ENCODE measurements around the gene APOB.
A peak's percentile ranks its signal among the peaks of the same experiment; 100 is the strongest.

The APOB gene

DNA sequence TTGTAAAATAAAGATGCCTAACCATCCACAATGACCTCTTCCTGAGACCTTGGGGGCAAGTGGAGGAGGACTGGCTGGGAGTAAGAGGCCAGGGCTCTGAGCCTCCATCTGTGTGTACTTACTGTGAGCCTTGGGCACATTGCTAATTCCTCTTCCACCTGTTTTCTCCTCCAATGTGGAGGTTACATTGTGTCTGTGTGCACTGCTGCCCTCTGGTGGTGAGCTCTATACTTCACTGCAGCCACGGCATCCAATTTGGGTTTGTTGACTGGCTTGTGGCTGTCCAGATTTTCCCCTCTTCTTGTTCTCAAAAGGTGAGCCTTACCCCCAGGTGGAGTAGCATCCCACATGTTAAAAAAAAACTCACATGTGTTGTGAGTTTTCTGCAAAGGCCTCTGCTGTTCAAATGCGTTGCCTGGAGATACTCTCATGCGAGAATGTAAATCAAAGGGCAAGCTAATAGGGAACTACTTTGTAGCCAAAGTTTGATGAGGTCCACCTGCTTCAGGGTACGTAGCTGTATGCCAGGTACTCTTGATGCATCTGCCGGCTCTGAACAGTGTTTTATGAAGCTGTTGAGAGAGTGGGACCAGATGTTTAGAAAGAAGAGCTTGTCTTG is 80.8 kb downstream of the APOB start:
- Mint-ChIP-seq H3K27me3 (ENCODE audit: low read depth) (peaks cover 6% of the 10 kb centered on the region), H3K36me3 (ENCODE audit: low read depth) (no peaks in the 10 kb centered on the region), H3K9me3 (no peaks in the 10 kb centered on the region), H3K4me1 (ENCODE audit: low read depth) (no peaks in the 10 kb centered on the region), H3K4me3 (no peak overlapping the region), H3K27ac (no peak overlapping the region)
- DNase-seq (ENCODE audit: low spot score), result peak; percentile 36

DNA sequence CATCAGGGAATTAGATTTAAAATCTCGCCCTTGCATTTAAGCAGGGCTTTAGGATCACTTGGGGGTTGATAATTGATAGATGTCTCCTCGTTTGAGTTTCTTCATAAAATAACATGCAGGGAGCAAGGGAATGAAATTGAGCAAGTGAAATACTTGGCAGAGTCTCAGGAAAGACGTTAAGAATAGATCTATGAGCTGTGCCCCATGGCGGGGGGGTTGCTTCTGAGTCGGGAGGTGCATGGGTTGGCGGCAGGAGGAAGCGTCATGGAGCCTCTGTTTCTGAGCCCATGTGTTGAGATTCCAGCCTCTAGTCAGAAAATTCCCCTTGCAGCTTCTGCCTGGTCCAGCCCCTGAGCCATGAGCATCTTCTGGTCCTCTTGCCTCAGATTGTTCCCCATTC is 82.0 kb downstream of the APOB start:
- no peaks in the 10 kb centered on the region for H3K9me3 Mint-ChIP-seq
- no peak overlapping the region for H3K27ac Mint-ChIP-seq
- H3K36me3 Mint-ChIP-seq (ENCODE audit: low read depth), result no peaks in the 10 kb centered on the region
- peaks cover 4% of the 10 kb centered on the region for H3K27me3 Mint-ChIP-seq (ENCODE audit: low read depth)
- no peak overlapping the region for H3K4me3 Mint-ChIP-seq
- no peak for DNase-seq (ENCODE audit: low spot score)
- no peaks in the 10 kb centered on the region for H3K4me1 Mint-ChIP-seq (ENCODE audit: low read depth)

DNA sequence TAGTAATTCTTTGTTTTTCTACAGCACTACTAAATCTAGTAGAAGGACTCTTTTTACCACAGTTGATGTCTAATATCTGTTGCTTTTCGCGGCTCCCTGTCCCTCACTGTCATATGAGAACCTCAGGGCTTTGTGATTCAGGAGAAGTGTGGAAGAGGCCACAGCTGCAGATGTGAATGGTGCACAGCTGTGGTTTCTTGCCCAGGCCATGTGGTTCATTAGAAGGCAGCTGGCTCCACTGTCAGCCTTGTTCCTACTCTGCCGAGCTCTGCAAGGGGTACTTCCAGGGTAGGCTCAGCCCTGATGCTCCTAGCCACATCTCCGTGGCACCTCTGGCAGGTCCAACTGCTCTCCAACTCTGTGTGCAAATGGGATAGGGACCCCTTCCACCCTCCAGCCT is 83.9 kb downstream of the APOB start:
- H3K4me1 Mint-ChIP-seq (ENCODE audit: low read depth), result no peaks in the 10 kb centered on the region
- no peak overlapping the region for H3K4me3 Mint-ChIP-seq
- no peak overlapping the region for H3K27ac Mint-ChIP-seq
- no peak for DNase-seq (ENCODE audit: low spot score)
- no peaks in the 10 kb centered on the region for H3K36me3 Mint-ChIP-seq (ENCODE audit: low read depth)
- no peaks in the 10 kb centered on the region for H3K9me3 Mint-ChIP-seq
- peaks cover 4% of the 10 kb centered on the region for H3K27me3 Mint-ChIP-seq (ENCODE audit: low read depth)

DNA sequence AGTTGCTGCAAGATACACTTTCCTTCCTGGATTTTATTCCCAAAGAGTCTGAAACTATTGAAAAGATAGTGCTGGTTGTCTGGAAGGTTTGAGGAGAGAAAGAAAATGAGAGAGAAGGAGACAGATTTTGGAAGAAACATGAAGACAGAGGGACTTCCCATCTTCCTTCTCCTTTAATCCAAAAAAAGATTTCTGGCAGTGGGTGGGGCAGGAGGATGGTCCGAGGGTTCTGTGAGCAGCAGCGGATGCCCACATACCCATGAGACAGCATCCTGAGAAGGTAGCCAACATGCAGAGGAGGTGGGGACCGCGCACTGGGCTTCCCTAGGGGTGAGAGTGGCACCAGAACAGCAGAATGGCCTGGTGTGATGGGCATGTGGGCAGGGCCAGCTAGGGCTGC is 84.6 kb downstream of the APOB start:
- Mint-ChIP-seq H3K27ac (no peak overlapping the region), H3K27me3 (ENCODE audit: low read depth) (peaks cover 4% of the 10 kb centered on the region), H3K4me3 (no peak overlapping the region), H3K9me3 (no peaks in the 10 kb centered on the region), H3K36me3 (ENCODE audit: low read depth) (no peaks in the 10 kb centered on the region), H3K4me1 (ENCODE audit: low read depth) (no peaks in the 10 kb centered on the region)
- DNase-seq (ENCODE audit: low spot score), result no peak

DNA sequence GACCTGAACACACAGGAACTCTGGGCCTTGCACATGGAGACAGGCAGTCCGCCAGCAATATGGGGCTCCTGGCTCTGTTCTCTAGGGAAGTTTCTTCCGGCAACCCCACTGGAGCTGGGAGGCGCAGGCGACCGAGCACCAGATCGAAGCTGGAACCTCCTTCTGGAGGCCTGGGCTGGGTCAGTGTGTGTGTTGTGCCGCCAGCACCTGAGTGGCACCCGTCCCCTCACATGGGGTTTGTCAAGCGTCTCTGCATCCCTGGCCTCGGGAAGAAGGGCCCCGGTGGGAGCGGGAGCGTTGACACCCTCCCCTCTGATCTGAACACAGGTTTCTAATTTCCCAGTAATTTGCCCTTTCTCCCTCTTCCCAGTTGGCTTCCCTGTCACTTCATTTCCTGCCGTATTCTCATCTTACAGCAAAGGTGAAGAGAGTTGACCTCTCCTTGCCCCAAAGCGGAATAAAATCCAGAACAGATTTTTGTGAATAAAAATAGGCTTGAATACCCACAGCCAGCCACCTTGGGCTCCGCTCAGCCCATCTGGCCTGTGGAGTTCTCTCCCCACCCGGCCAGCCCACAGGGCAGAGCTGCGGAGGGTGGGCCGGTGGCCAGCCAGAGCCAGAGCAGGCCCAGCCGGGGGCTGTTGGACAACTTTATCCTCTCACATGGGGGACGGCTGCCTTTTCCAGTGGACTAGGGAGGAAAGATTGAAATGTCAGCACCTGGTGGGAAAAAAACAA is 85.9 kb downstream of the APOB start:
- H3K27me3 Mint-ChIP-seq (ENCODE audit: low read depth), result peaks cover 3% of the 10 kb centered on the region
- no peaks in the 10 kb centered on the region for H3K36me3 Mint-ChIP-seq (ENCODE audit: low read depth)
- H3K27ac Mint-ChIP-seq, result no peak overlapping the region
- H3K9me3 Mint-ChIP-seq, result no peaks in the 10 kb centered on the region
- H3K4me1 Mint-ChIP-seq (ENCODE audit: low read depth), result no peaks in the 10 kb centered on the region
- DNase-seq (ENCODE audit: low spot score), result no peak
- no peak overlapping the region for H3K4me3 Mint-ChIP-seq

DNA sequence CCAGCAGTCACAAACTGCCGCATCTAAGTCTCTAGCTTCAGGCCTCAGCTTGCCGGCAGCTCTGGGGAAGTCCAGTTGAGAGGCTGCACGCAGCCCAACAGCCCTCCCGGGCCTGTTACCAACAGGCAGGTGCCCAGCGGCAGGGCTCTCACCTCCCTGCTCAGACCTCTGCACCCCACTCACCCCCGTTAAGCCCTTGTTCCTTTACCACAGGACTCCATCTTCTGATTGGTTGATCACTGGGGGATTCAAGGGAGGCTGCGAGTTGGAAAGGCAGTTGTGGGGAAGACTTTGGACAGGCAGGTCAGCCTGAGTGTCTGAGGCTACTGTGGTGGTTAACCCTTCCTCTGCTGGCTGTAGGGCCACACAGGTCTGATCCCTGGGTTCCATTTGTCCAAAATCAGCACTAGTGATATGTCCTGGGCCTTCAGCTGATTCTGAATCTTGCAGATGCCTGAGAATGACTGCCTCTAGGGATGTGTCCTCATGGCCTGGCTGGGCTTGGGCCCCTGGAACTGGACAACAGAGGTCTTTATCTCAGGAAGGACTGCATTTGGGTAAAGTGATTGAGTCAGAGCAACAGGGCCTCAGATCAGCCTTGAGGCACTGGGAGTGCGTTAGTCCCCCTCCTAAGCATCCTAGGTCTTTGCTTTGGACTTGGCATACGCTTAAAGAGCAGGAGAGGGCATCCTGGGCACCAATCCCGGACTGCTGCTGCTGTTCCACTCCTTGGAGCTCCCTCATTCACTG is 88.4 kb downstream of the APOB start:
- no peak for DNase-seq (ENCODE audit: low spot score)
- H3K27me3 Mint-ChIP-seq (ENCODE audit: low read depth), result no peaks in the 10 kb centered on the region
- H3K9me3 Mint-ChIP-seq, result no peaks in the 10 kb centered on the region
- no peak overlapping the region for H3K27ac Mint-ChIP-seq
- no peak overlapping the region for H3K4me3 Mint-ChIP-seq
- no peaks in the 10 kb centered on the region for H3K36me3 Mint-ChIP-seq (ENCODE audit: low read depth)
- no peaks in the 10 kb centered on the region for H3K4me1 Mint-ChIP-seq (ENCODE audit: low read depth)

DNA sequence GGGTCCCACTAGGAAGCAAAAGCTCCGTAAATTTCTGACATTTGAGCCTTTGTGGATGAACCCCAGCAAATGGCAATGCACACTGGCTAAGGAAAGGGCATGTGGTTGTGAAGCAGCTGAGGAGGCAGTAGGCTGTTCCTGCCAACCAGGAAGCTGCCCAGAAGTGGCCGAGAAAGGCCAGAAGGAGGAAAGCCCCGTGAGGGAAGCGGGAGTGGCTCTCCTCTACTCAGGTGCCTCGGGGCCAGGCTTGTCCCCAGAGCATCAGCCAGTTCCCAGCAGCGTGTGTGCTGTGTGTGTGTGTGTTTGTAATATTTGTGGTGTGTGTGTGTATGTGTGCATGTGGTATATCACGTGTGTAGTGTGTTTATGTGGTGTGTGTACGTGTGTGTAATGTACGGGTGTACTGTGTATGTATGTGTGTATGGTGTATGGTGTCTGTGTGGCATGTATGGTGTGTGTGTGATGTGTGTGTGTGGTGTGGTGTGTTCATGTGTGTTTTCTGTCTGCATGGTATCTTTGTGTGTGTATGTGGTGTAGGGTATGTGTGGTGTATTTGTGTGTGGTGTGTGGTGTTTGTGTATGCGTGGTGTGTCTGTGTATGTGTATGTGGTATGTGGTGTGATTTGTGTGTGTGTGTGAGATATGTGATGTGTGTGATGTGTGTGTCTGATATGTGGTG is 90.6 kb downstream of the APOB start:
- no peak overlapping the region for H3K27ac Mint-ChIP-seq
- H3K27me3 Mint-ChIP-seq (ENCODE audit: low read depth), result no peaks in the 10 kb centered on the region
- no peak for DNase-seq (ENCODE audit: low spot score)
- H3K4me1 Mint-ChIP-seq (ENCODE audit: low read depth), result no peaks in the 10 kb centered on the region
- no peak overlapping the region for H3K4me3 Mint-ChIP-seq
- H3K36me3 Mint-ChIP-seq (ENCODE audit: low read depth), result no peaks in the 10 kb centered on the region
- H3K9me3 Mint-ChIP-seq, result no peaks in the 10 kb centered on the region
